GM12892 (cell line): ENCODE data around the gene APMAP.

Source experiments
- POLR2A ChIP-seq: IDR thresholded peaks from 2 replicates; pipeline ENCODE4 v1.6.1; 2011; ENCODE audit warnings: low read depth, low read length, control low read depth
- POLR2AphosphoS5 ChIP-seq: IDR thresholded peaks from 2 replicates; pipeline ENCODE4 v1.6.1; 2011; ENCODE audit warnings: low read depth, low read length, control low read depth

DNA sequence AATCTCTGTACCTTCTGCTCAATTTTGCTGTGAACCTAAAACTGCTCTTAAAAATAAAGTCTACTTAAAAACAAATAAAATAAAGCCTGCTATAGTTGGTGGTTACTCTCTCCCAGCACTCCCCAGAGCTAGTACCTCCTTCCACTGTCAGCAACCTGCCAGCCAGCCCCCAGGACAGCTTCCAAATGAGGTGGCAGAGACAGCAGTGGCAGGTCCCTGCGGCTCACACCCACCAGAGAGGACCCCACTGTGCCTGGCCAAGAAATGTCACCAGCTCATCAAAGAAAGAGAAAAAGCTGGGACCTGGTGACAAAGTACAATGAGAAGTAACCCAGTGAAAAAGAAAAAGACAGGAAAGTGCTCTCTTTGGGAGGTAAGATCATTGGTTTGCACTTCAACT is 15.2 kb downstream of the APMAP start:
- TF ChIP-seq POLR2AphosphoS5: no peak
- TF ChIP-seq POLR2A: no peak
